Kidney tubule cell (primary cell): ENCODE measurements around the gene MYRF.

Experiments
- DNase-seq: peaks from one replicate; pipeline ENCODE4 v3.0.0-alpha.2; 2018; ENCODE audit warnings: low spot score

Gene MYRF

GRCh38 chr11:61739413-61739812 lies 13.0 kb upstream of the MYRF start:
- DNase-seq, result no peak

- DNase-seq, result no peak
These were observed 12.5 kb upstream of the MYRF start for GRCh38 chr11:61739966-61740365.

GRCh38 chr11:61742391-61742790 lies 10.0 kb upstream of the MYRF start:
- DNase-seq, result no peak

- DNase-seq, result no peak
These were observed 8.8 kb upstream of the MYRF start for GRCh38 chr11:61743486-61744095.

GRCh38 chr11:61744181-61744580 lies 8.3 kb upstream of the MYRF start:
- no peak for DNase-seq

GRCh38 chr11:61744609-61745156 lies 7.8 kb upstream of the MYRF start:
- no peak for DNase-seq

- DNase-seq, result no peak
These were observed 6.5 kb upstream of the MYRF start for GRCh38 chr11:61745781-61746441.

- no peak for DNase-seq
These were observed 5.8 kb upstream of the MYRF start for GRCh38 chr11:61746442-61747191.

- DNase-seq, result peak; percentile 71
These were observed 5.1 kb upstream of the MYRF start for GRCh38 chr11:61747192-61747966.

GRCh38 chr11:61747967-61748285 lies 4.5 kb upstream of the MYRF start:
- DNase-seq, result no peak

- DNase-seq, result no peak
These were observed 2.7 kb upstream of the MYRF start for GRCh38 chr11:61749591-61750217.

GRCh38 chr11:61750631-61751273 lies 1.7 kb upstream of the MYRF start:
- no peak for DNase-seq

GRCh38 chr11:61751384-61751783 lies 1.1 kb upstream of the MYRF start:
- no peak for DNase-seq

- no peak for DNase-seq
These were observed 587 bp downstream of the MYRF start for GRCh38 chr11:61752925-61753521.

- no peak for DNase-seq
These were observed 1.2 kb downstream of the MYRF start for GRCh38 chr11:61753672-61754071.

- DNase-seq, result no peak
These were observed 2.4 kb downstream of the MYRF start for GRCh38 chr11:61754534-61755482.

GRCh38 chr11:61756147-61756451 lies 3.7 kb downstream of the MYRF start:
- no peak for DNase-seq

- peak; percentile 93 for DNase-seq
These were observed 4.2 kb downstream of the MYRF start for GRCh38 chr11:61756452-61757212.

GRCh38 chr11:61757213-61757862 lies 4.9 kb downstream of the MYRF start:
- no peak for DNase-seq
